HCT116 (cell line): ENCODE measurements around the gene TTC38. TPM values are rescaled to one million over a fixed set of nuclear protein-coding genes. Genes with fewer than 3 reads are reported as not detected.

Source experiments
- ATAC-seq: fragments of 200-7000 bp; cut with Tn5 transposase; 2 replicates; pipeline ENCODE4 v1.9.1; 2020; ENCODE audit warnings: mild to moderate bottlenecking, moderate library complexity
- BruUV-seq: library from RNA; stranded (reverse); fragments of 400-500 nt; replicated peaks from 2 replicates; lab custom pipeline; 2021; lab: Mats Ljungman, UMichigan
- CTCF ChIA-PET: fragments of 300-600 bp; sonication (Branson Sonifier 250); formaldehyde crosslinking; loops from one replicate; lab custom pipeline; 2021; ENCODE audit warnings: antibody characterized with exemption; lab: Charles Lee
- POLR2A ChIA-PET: fragments of 300-600, 350-600 bp; sonication (Branson Sonifier 250); formaldehyde crosslinking; loops from one replicate; lab custom pipeline; 2021; ENCODE audit warnings: antibody characterized with exemption; lab: Charles Lee
- RAD21 ChIA-PET, 2 experiments: fragments of 300-600 bp; sonication (Branson Sonifier 250); formaldehyde crosslinking; loops; one replicate each; lab custom pipeline; 2023; ENCODE audit warnings: low total read pairs in 2 of 2; ENCODE audit not compliant: uncharacterized antibody in 2 of 2, unreplicated experiment in 2 of 2, low non-redundant PET in 1 of 2; lab: Charles Lee
- DNase-seq: peaks from one replicate; pipeline ENCODE4 v3.0.0-alpha.2; 2010; ENCODE audit warnings: low read depth, low spot score
- H2AFZ ChIP-seq: fragments of 200-600 bp; shearing (Covaris generic), sonication (generic); 2 replicates; pipeline ENCODE4 v1.6.1; 2017; ENCODE audit warnings: low read depth, mixed run types, mixed read lengths, antibody characterized with exemption, low read length; ENCODE audit not compliant: poor library complexity, severe bottlenecking
- H3K27ac ChIP-seq: 2 replicates; pipeline ENCODE4 v1.5.1; 2012; ENCODE audit warnings: low read depth, low read length
- H3K27me3 ChIP-seq: fragments of 200-600 bp; sonication (generic); 2 replicates; pipeline ENCODE4 v1.6.1; 2016; ENCODE audit warnings: mixed run types, low read length, mixed read lengths; ENCODE audit not compliant: insufficient read depth
- H3K36me3 ChIP-seq, 2 experiments: fragments of 200-500 bp in 1 of 2; fragments of 200-600 bp in 1 of 2; sonication (Bioruptor generic) in 1 of 2; sonication (generic) in 1 of 2; 2 replicates each; pipeline versions ENCODE4 v1.5.1 to v1.6.1; 2014 to 2016; ENCODE audit warnings: low read length in 2 of 2, inconsistent platforms in 1 of 2, mixed read lengths in 1 of 2, mixed run types in 1 of 2; ENCODE audit not compliant: insufficient read depth in 2 of 2, control insufficient read depth in 1 of 2
- H3K4me1 ChIP-seq, 2 experiments: fragments of 200-600 bp in 1 of 2; sonication (generic) in 1 of 2; 2 replicates each; pipeline versions ENCODE4 v1.5.1 to v1.6.1; 2012 to 2017; ENCODE audit warnings: low read length in 2 of 2, inconsistent platforms in 1 of 2, mild to moderate bottlenecking in 1 of 2, mixed read lengths in 1 of 2, mixed run types in 1 of 2, moderate library complexity in 1 of 2; ENCODE audit not compliant: insufficient read depth in 2 of 2, control insufficient read depth in 1 of 2
- H3K4me2 ChIP-seq: fragments of 200-600 bp; sonication (generic); 2 replicates; pipeline ENCODE4 v1.6.1; 2017; ENCODE audit warnings: mixed run types, low read length, mixed read lengths
- H3K4me3 ChIP-seq, 2 experiments: fragments of 200-600 bp in 1 of 2; sonication (generic) in 1 of 2; replicated peaks in 1 of 2; 2 replicates each; pipeline ENCODE4 v1.5.1; 2011 to 2016; ENCODE audit warnings: low read length in 2 of 2, control low read depth in 1 of 2, low read depth in 1 of 2, mild to moderate bottlenecking in 1 of 2, mixed read lengths in 1 of 2, mixed run types in 1 of 2
- H3K79me2 ChIP-seq: fragments of 200-600 bp; sonication (generic); 2 replicates; pipeline ENCODE4 v1.6.1; 2017; ENCODE audit warnings: mild to moderate bottlenecking, mixed run types, low read length, moderate library complexity, mixed read lengths; ENCODE audit not compliant: insufficient read depth
- H3K9ac ChIP-seq: fragments of 200-600 bp; sonication (generic); 2 replicates; pipeline ENCODE4 v1.6.1; 2016; ENCODE audit warnings: low read length, mixed read lengths
- H3K9me2 ChIP-seq: fragments of 200-600 bp; sonication (generic), shearing (Covaris generic); 2 replicates; pipeline ENCODE4 v1.6.1; 2017; ENCODE audit warnings: mixed run types, mild to moderate bottlenecking, moderate library complexity; ENCODE audit not compliant: insufficient read depth
- H3K9me3 ChIP-seq, 2 experiments: fragments of 200-500 bp in 1 of 2; fragments of 200-600 bp in 1 of 2; sonication (Bioruptor generic) in 1 of 2; sonication (generic) in 1 of 2; 2 replicates each; pipeline ENCODE4 v1.6.1; 2014 to 2017; ENCODE audit warnings: low read length in 2 of 2, mixed read lengths in 2 of 2, inconsistent platforms in 1 of 2, low read depth in 1 of 2, mild to moderate bottlenecking in 1 of 2, mixed run types in 1 of 2, moderate library complexity in 1 of 2; ENCODE audit not compliant: control insufficient read depth in 1 of 2, insufficient read depth in 1 of 2
- H4K20me1 ChIP-seq: fragments of 200-600 bp; sonication (generic), shearing (Covaris generic); 2 replicates; pipeline ENCODE4 v1.6.1; 2017; ENCODE audit warnings: mixed run types, mild to moderate bottlenecking, moderate library complexity; ENCODE audit not compliant: insufficient read depth
- ATF3 ChIP-seq: IDR thresholded peaks from 2 replicates; pipeline ENCODE4 v1.6.1; 2012
- CBX3 ChIP-seq: IDR thresholded peaks from 2 replicates; pipeline ENCODE4 v1.6.1; 2012; ENCODE audit warnings: low read depth
- EGR1 ChIP-seq: IDR thresholded peaks from 2 replicates; pipeline ENCODE4 v1.6.1; 2012; ENCODE audit warnings: low read depth
- EZH2 ChIP-seq: fragments of 200-600 bp; sonication (generic); IDR thresholded peaks from 2 replicates; pipeline ENCODE4 v1.6.1; 2017; ENCODE audit warnings: antibody characterized with exemption, mixed run types
- EZH2phosphoT487 ChIP-seq: fragments of 200-600 bp; IDR thresholded peaks from 2 replicates; pipeline ENCODE4 v1.6.1; 2018; ENCODE audit warnings: antibody characterized with exemption, borderline replicate concordance
- FOSL1 ChIP-seq: IDR thresholded peaks from 2 replicates; pipeline ENCODE4 v1.6.1; 2012; ENCODE audit warnings: low read depth
- JUND ChIP-seq: IDR thresholded peaks from 2 replicates; pipeline ENCODE4 v1.6.1; 2012
- POLR2A ChIP-seq: IDR thresholded peaks from 2 replicates; pipeline ENCODE4 v1.7.0; 2011; ENCODE audit warnings: borderline replicate concordance; ENCODE audit not compliant: insufficient read depth, insufficient read length; ENCODE audit errors: extremely low read depth
- SRF ChIP-seq: IDR thresholded peaks from 2 replicates; pipeline ENCODE4 v1.6.1; 2012; ENCODE audit warnings: low read depth
- TCF7L2 ChIP-seq: IDR thresholded peaks from 2 replicates; pipeline ENCODE4 v1.7.0; 2011; ENCODE audit warnings: borderline replicate concordance, inconsistent platforms; ENCODE audit not compliant: insufficient read depth, insufficient read length; ENCODE audit errors: extremely low read depth
- YY1 ChIP-seq: IDR thresholded peaks from 2 replicates; pipeline ENCODE4 v1.6.1; 2011; ENCODE audit warnings: low read length, low read depth, moderate library complexity, mild to moderate bottlenecking; ENCODE audit not compliant: insufficient replicate concordance; ENCODE audit errors: extremely low read depth
- ZFX ChIP-seq: fragments of 450-650 bp; IDR thresholded peaks from 2 replicates; pipeline ENCODE4 v1.6.1; 2017
- intact Hi-C: fragments of 100-400 bp; cut with micrococcal nuclease; formaldehyde crosslinking; loops from 2 replicates; pipeline ENCODE4 v1.10.0; 2022
- total RNA-seq: library from RNA; stranded (reverse); gene quantifications from one replicate; pipeline ENCODE4 v1.2.1, GENCODE V29; 2021; ENCODE audit not compliant: unreplicated experiment
- TF ChIP-seq, protein P1 (sequence below): IDR thresholded peaks from 2 replicates; pipeline ENCODE4 v1.6.1; 2012
- TF ChIP-seq, protein P2 (sequence below): IDR thresholded peaks from 2 replicates; pipeline ENCODE4 v1.6.1; 2012; ENCODE audit warnings: low read depth

Gene TTC38
- total RNA-seq, 1 experiment from 2014 or later: 22.9 TPM

DNA sequence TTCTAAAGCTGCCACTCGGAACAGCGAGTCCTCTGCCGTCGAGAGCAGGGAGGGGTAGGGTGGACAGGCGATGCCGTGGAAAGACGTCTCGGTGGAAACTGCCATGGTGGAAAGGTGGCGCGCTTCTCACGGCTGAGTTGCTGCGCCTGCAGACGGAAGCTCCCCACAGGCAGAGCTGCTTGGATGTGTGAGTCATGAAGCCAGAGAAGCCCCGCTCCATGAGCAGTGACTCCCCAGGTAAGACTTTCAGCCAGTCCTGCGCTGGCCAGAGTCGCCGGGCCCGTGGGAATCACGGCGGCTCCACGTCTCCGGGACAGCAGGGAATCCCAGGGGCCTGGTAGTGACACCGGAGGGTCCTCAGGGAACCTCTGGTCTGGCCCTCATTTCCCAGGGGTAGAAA, 63.7 kb downstream of the TTC38 start:
- ChIA-PET POLR2A (no interaction called here), CTCF (no interaction called here), RAD21 (interaction anchor here in 1 of 2 experiments (0.6 kb wide), 1 partner anchor 259 kb away, joined by 4 read pairs; no protein-coding TSS in a partner anchor)
- BruUV-seq: no TSS peak
- no peaks in the 10 kb centered on the region for H3K9me2 ChIP-seq
- no peaks in the 10 kb centered on the region for H4K20me1 ChIP-seq
- no peak for ATAC-seq
- intact Hi-C loops: no loop called here
- H3K9me3 ChIP-seq: no peaks in the 10 kb centered on the region
- H3K4me3 ChIP-seq: no peak overlapping the region
- no peak overlapping the region for H3K27ac ChIP-seq
- H3K36me3 ChIP-seq: peaks cover 28 to 29% of the 10 kb centered on the region in 2 experiments; a peak in 3 of 4 replicates
- H3K27me3 ChIP-seq: no peaks in the 10 kb centered on the region
- peaks cover 0 to 12% of the 10 kb centered on the region in 2 experiments; a peak in 3 of 4 replicates for H3K4me1 ChIP-seq
- no peak overlapping the region for H2AFZ ChIP-seq
- no peak for DNase-seq
- no peak overlapping the region for H3K4me2 ChIP-seq
- TF ChIP-seq ZFX (no peak), POLR2A (no peak), EZH2 (no peak), YY1 (no peak), CBX3 (no peak), SRF (no peak)
- TF ChIP-seq, protein P1, sequence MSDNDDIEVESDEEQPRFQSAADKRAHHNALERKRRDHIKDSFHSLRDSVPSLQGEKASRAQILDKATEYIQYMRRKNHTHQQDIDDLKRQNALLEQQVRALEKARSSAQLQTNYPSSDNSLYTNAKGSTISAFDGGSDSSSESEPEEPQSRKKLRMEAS: no peak
- no peak overlapping the region for H3K9ac ChIP-seq
- peaks cover 14% of the 10 kb centered on the region for H3K79me2 ChIP-seq

DNA sequence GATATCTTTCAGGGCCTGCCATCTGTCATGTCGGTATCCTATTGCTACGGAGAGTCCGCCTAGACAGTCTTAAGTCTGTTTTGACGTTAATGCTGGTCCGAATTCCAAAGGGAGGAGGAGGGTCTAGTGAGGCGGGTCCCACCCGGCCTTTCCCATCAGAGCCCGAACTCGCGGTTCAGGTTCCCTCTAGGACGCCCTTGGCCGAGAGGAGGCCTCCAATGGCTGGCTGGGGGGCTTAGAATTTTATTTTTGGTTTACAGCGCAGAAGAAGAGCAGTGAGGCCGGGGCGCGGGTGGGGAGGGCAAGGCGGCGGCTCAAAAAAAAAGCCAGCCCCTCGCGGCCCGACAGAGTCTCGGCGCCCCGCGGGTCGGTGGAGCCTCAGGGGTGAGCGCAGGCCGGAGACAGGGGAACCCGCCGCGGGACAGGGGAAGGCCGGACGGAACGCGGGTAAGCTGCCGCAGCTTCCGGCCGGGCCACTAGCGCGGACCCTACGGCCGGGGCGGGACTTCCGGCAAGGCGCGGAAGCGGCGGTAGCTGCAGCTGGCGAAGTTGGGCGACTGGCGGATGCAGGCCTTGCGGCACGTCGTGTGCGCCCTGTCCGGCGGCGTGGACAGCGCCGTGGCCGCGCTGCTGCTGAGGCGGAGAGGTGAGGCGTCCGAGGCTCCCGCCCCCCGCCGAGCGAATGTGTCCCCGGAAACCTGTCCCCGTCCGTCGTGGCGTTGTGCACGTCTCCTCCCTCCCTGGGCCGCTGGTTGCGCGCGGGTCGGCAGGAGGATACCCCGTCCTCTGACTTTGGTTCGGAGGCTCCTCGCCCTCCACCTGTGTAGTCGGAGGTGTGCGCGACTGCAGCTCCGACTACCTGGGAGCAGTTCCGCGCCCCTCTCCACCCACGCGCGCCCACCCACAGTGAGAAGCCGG, 67.7 kb downstream of the TTC38 start, which contains the start of gene TRMU:
TSS of gene TRMU (plus strand) at position 514 of the 918 bp plus-strand sequence. CDS start at position 565, 51 bp downstream.
- H3K4me3 ChIP-seq: peak within 1 kb of the TSS; percentile 92
- H3K4me1 ChIP-seq: peaks cover 6 to 21% of the 10 kb centered on the region in 2 experiments; a peak in 3 of 4 replicates
- no peak within 1 kb of the TSS for H2AFZ ChIP-seq
- TSS peak; percentile 92 for BruUV-seq
- ChIA-PET POLR2A (interaction anchor here (2.5 kb wide), 1 partner anchor 9 kb away, joined by 6 read pairs; no protein-coding TSS in a partner anchor), CTCF (interaction anchor here (0.9 to 1.2 kb wide), 2 partner anchors 218 to 228 kb away, joined by 3 to 5 read pairs; no protein-coding TSS in a partner anchor), RAD21 (interaction anchor here in 1 of 2 experiments (0.6 kb wide), 1 partner anchor 228 kb away, joined by 3 read pairs; no protein-coding TSS in a partner anchor)
- H3K27me3 ChIP-seq: no peaks in the 10 kb centered on the region
- H4K20me1 ChIP-seq: no peaks in the 10 kb centered on the region
- no peaks in the 10 kb centered on the region for H3K9me3 ChIP-seq
- intact Hi-C loops: no loop called here
- H3K9me2 ChIP-seq: no peaks in the 10 kb centered on the region
- peak within 1 kb of the TSS; percentile 72 for H3K27ac ChIP-seq
- peak within 1 kb of the TSS; percentile 85 for H3K9ac ChIP-seq
- DNase-seq (peak; percentile 60), ATAC-seq (peak; percentile 94)
- H3K79me2 ChIP-seq: peaks cover 47% of the 10 kb centered on the region
- peak within 1 kb of the TSS; percentile 87 for H3K4me2 ChIP-seq
- peaks cover 29 to 34% of the 10 kb centered on the region in 2 experiments; a peak in 3 of 4 replicates for H3K36me3 ChIP-seq
- TF ChIP-seq, protein P2, sequence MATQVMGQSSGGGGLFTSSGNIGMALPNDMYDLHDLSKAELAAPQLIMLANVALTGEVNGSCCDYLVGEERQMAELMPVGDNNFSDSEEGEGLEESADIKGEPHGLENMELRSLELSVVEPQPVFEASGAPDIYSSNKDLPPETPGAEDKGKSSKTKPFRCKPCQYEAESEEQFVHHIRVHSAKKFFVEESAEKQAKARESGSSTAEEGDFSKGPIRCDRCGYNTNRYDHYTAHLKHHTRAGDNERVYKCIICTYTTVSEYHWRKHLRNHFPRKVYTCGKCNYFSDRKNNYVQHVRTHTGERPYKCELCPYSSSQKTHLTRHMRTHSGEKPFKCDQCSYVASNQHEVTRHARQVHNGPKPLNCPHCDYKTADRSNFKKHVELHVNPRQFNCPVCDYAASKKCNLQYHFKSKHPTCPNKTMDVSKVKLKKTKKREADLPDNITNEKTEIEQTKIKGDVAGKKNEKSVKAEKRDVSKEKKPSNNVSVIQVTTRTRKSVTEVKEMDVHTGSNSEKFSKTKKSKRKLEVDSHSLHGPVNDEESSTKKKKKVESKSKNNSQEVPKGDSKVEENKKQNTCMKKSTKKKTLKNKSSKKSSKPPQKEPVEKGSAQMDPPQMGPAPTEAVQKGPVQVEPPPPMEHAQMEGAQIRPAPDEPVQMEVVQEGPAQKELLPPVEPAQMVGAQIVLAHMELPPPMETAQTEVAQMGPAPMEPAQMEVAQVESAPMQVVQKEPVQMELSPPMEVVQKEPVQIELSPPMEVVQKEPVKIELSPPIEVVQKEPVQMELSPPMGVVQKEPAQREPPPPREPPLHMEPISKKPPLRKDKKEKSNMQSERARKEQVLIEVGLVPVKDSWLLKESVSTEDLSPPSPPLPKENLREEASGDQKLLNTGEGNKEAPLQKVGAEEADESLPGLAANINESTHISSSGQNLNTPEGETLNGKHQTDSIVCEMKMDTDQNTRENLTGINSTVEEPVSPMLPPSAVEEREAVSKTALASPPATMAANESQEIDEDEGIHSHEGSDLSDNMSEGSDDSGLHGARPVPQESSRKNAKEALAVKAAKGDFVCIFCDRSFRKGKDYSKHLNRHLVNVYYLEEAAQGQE: no peak
- no peak for TF ChIP-seq JUND
- TF ChIP-seq CBX3: peak; percentile 81; the same call in 1 of the 2 replicates
- no peak for TF ChIP-seq EGR1
- TF ChIP-seq POLR2A: peak; percentile 66
- TF ChIP-seq TCF7L2: no peak
- TF ChIP-seq, protein P1: peak; percentile 83
- no peak for TF ChIP-seq FOSL1
- TF ChIP-seq EZH2: no peak
- no peak for TF ChIP-seq EZH2phosphoT487
- no peak for TF ChIP-seq ATF3
